ENCODE measurements around the gene PPM1H.

Gene PPM1H

DNA sequence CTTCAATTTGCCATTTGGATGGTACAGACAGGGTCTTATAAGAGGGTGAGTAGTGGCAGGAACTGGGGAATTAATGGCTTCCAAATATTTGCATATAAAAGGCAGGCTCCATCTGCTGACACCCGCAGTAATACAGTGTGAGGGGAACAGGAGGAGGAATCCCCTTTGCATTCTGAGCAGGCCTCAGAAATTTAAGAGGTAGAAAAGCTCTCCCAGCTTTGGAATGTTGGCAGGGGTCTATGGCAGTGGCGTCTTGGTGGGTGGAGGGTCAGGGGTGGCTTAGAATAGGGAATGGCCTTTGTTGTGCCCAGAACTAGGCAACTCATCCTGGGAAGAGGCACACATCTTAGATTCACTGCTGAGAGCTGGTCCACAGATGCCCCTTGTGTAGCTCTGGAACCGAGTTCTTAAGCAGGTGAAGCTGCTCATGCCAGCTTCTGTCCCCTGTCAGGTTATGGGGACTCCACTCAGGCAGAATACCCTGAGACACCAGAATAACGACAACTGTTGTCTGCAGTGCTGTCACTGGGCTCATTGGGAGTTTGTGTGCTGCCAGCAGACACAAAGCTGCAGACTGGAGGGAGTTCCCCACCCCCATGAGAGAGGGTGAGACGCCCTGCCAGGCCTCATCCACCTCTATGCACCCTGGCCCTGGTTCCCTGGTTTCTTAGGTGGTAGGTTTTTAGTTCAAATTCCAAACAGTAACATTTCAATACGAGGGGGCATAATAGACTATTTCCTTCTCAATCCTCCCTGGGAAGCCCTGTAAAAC lies 278.2 kb downstream of the PPM1H start:
- no peak for DNase-seq (ENCODE audit: low read depth)
- TF ChIP-seq CTCF (IDR thresholded peaks at IDR 0.05; ENCODE audit: low read length, missing control alignments): no peak
- no peak overlapping the region for H3K4me3 ChIP-seq (replicated peaks; ENCODE audit: low read depth, low read length)

DNA sequence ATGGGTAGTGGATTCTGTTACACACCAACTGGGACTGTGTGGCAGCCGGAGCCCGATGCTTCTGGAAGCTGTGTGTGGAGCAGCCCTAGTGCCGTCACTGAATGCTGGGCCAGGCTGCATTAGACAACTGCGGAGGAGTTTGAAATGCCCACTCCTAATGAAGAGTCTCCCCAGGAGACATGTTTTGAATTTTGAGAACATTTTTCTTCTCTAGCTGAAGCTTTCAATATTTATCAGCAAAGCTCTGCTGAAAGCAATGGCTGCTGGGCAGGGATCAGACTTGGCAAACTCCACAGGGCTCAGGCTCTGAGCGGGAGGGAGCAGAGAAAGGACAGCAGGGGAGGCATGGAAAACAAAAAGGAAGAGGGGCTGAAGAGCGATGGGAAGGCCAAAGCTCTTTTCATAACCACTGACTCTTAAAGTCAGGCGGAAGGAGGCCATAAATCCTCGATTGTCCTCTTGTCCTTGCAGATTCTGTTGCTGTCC lies 279.2 kb downstream of the PPM1H start:
- H3K4me3 ChIP-seq (replicated peaks; ENCODE audit: low read depth, low read length): no peak overlapping the region
- no peak for DNase-seq (ENCODE audit: low read depth)
- no peak for TF ChIP-seq CTCF (IDR thresholded peaks at IDR 0.05; ENCODE audit: low read length, missing control alignments)

- no peak overlapping the region for H3K4me3 ChIP-seq (replicated peaks; ENCODE audit: low read depth, low read length)
- DNase-seq (ENCODE audit: low read depth): no peak
- TF ChIP-seq CTCF (IDR thresholded peaks at IDR 0.05; ENCODE audit: low read length, missing control alignments): no peak
Observed at GRCh38 chr12:62654326-62655241, 280.4 kb downstream of the PPM1H start.

- no peak for DNase-seq (ENCODE audit: low read depth)
- no peak overlapping the region for H3K4me3 ChIP-seq (replicated peaks; ENCODE audit: low read depth, low read length)
- no peak for TF ChIP-seq CTCF (IDR thresholded peaks at IDR 0.05; ENCODE audit: low read length, missing control alignments)
Observed at GRCh38 chr12:62653740-62654139, 281.2 kb downstream of the PPM1H start.

GRCh38 chr12:62653304-62653703 lies 281.6 kb downstream of the PPM1H start:
- DNase-seq (ENCODE audit: low read depth): no peak
- H3K4me3 ChIP-seq (replicated peaks; ENCODE audit: low read depth, low read length): no peak overlapping the region
- TF ChIP-seq CTCF (IDR thresholded peaks at IDR 0.05; ENCODE audit: low read length, missing control alignments): no peak

DNA sequence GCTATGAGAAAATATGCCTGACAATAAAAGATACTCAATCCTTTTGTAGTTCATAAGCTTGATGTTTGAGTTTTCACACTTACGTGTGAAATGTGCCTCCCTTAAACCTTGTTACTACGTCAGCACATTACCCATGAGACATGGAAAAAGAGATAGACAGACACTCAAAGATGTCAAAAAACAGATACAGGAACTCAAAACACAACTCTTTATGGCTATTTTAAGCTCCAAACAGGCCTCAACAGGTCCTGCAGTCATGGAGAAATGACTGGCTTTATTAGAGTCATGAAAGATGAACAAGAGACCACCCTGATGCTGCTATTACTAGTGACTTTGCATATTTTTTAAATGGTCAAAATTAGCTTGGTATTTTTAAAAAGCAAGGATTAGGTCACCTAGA lies 283.8 kb downstream of the PPM1H start:
- no peak for DNase-seq (ENCODE audit: low read depth)
- TF ChIP-seq CTCF (IDR thresholded peaks at IDR 0.05; ENCODE audit: low read length, missing control alignments): no peak
- H3K4me3 ChIP-seq (replicated peaks; ENCODE audit: low read depth, low read length): no peak overlapping the region

All from fibroblast of pulmonary artery (primary cell).